Subcutaneous abdominal adipose tissue (tissue), 5 donors: ENCODE results near the gene PRUNE2.

Source experiments
- H3K27ac ChIP-seq: one replicate; pipeline ENCODE4 v1.7.0; 2013; ENCODE audit warnings: low read depth, mild to moderate bottlenecking, inconsistent platforms, low read length, moderate library complexity
- H3K27me3 ChIP-seq, 5 donors: one replicate each; pipeline ENCODE4 v1.7.0; 2013; ENCODE audit warnings: low read length in 5 of 5, inconsistent platforms in 1 of 5; ENCODE audit not compliant: control insufficient read depth in 5 of 5, insufficient read depth in 4 of 5
- H3K36me3 ChIP-seq, 5 donors: one replicate each; pipeline ENCODE4 v1.7.0; 2013; ENCODE audit warnings: low read length in 5 of 5; ENCODE audit not compliant: control insufficient read depth in 5 of 5, insufficient read depth in 5 of 5
- H3K4me1 ChIP-seq, 5 donors: one replicate each; pipeline ENCODE4 v1.7.0; 2013; ENCODE audit warnings: low read length in 5 of 5, mild to moderate bottlenecking in 3 of 5, moderate library complexity in 1 of 5; ENCODE audit not compliant: control insufficient read depth in 5 of 5, insufficient read depth in 5 of 5
- H3K4me3 ChIP-seq, 5 donors: one replicate each; pipeline ENCODE4 v1.7.0; 2013; ENCODE audit warnings: low read length in 5 of 5, low read depth in 1 of 5
- H3K9ac ChIP-seq, 5 donors: one replicate each; pipeline ENCODE4 v1.7.0; 2013; ENCODE audit warnings: low read length in 5 of 5, mild to moderate bottlenecking in 4 of 5, moderate library complexity in 3 of 5
- H3K9me3 ChIP-seq, 5 donors: one replicate each; pipeline ENCODE4 v1.7.0; 2013; ENCODE audit warnings: low read length in 5 of 5; ENCODE audit not compliant: control insufficient read depth in 5 of 5
- donor health status: healthy.
- donor health status: healthy.
- donor health status: healthy.
- donor health status: healthy.
- donor health status: healthy.

The PRUNE2 gene

GRCh38 chr9:76697081-76697480, 208.8 kb downstream of the PRUNE2 start:
- no peak overlapping the region for H3K27ac ChIP-seq
- peaks cover 0 to 5% (median 0%) of the 10 kb centered on the region in 5 donors for H3K27me3 ChIP-seq
- H3K36me3 ChIP-seq = no peaks in the 10 kb centered on the region
- H3K9ac ChIP-seq = no peak overlapping the region
- no peaks in the 10 kb centered on the region for H3K9me3 ChIP-seq
- H3K4me1 ChIP-seq = peaks cover 0 to 3% (median 0%) of the 10 kb centered on the region in 5 donors
- no peak overlapping the region for H3K4me3 ChIP-seq

DNA sequence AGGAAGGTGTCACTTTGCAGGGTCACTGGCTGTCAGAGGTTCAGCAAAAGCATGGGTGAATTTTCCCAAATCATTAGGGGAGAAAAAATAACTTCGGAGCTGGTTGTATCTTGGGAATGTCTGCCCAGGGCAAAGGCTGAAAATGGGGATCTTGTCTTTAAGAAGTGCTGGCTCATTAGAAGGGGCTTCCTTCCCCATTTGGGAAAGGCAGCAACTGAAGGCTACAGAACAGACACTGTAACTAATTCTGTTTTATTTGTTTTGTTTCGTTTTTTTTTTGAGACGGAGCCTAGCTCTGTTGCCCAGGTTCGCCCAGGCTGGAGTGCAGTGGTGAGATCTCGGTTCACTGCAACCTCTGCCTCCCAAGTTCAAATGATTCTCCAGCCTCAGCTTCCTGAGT, 212.0 kb downstream of the PRUNE2 start:
- Histone ChIP-seq H3K9me3 (no peaks in the 10 kb centered on the region), H3K4me1 (peaks cover 0 to 6% (median 2%) of the 10 kb centered on the region in 5 donors), H3K36me3 (no peaks in the 10 kb centered on the region), H3K27me3 (peaks cover 0 to 5% (median 3%) of the 10 kb centered on the region in 5 donors), H3K27ac (no peak overlapping the region), H3K9ac (no peak overlapping the region), H3K4me3 (no peak overlapping the region)

- no peak overlapping the region for H3K4me3 ChIP-seq
- H3K27ac ChIP-seq = no peak overlapping the region
- no peaks in the 10 kb centered on the region for H3K9me3 ChIP-seq
- H3K36me3 ChIP-seq = no peaks in the 10 kb centered on the region
- H3K27me3 ChIP-seq = peaks cover 0 to 5% (median 3%) of the 10 kb centered on the region in 5 donors
- H3K9ac ChIP-seq = no peak overlapping the region
- peaks cover 0 to 9% (median 5%) of the 10 kb centered on the region in 5 donors for H3K4me1 ChIP-seq
These were observed 213.3 kb downstream of the PRUNE2 start for GRCh38 chr9:76692458-76693129.

DNA sequence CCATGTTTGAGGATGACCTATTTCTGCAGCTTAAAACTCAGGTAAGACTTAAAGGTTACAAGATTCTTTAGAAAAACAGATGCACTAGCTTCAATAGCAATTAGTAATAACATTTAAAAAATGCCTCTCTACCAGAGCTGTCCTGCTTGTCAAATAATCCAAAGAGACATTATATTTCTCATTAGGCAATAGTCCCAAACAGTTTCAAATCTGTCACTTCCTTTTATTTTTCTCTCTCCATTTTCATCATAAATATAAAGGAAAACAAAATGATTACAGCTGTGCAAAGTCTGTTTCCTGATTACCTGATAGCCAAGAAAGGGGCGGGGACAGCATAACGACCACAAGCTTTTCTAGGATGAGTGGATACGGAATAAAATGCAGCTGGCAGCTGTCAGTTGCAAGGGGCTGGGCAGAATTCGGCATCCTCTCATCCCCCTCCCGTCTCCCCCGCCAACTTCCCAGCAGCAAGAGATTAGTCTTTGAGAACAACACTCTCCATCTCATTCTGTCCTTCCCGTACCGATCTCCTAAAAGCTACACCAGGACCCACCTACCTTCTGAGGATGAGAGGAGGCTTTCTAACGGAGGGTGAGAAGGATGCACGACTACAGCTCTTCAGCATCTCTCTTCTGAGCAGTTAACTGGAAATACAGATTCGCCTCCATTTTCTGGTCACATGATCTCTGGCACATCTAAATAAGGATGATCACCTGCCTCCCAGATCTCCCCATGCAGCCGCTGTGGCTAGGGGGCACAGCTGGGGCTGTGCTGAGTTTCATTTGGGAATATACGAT, 214.2 kb downstream of the PRUNE2 start:
- no peaks in the 10 kb centered on the region for H3K9me3 ChIP-seq
- H3K27ac ChIP-seq = no peak overlapping the region
- peak overlapping the region; percentile 4 to 56 (median 40) for H3K4me3 ChIP-seq
- peaks cover 0 to 5% (median 3%) of the 10 kb centered on the region in 5 donors for H3K27me3 ChIP-seq
- H3K4me1 ChIP-seq = peaks cover 0 to 9% (median 5%) of the 10 kb centered on the region in 5 donors
- no peak overlapping the region for H3K9ac ChIP-seq
- H3K36me3 ChIP-seq = no peaks in the 10 kb centered on the region

GRCh38 chr9:76690973-76691370, 214.9 kb downstream of the PRUNE2 start:
- Histone ChIP-seq H3K36me3 (no peaks in the 10 kb centered on the region), H3K9me3 (no peaks in the 10 kb centered on the region), H3K4me1 (peaks cover 0 to 9% (median 5%) of the 10 kb centered on the region in 5 donors), H3K27ac (no peak overlapping the region), H3K27me3 (peaks cover 0 to 5% (median 3%) of the 10 kb centered on the region in 5 donors), H3K4me3 (no peak overlapping the region), H3K9ac (no peak overlapping the region)

- no peaks in the 10 kb centered on the region for H3K36me3 ChIP-seq
- no peak overlapping the region for H3K27ac ChIP-seq
- H3K9ac ChIP-seq = no peak overlapping the region
- no peak overlapping the region for H3K4me3 ChIP-seq
- H3K27me3 ChIP-seq = peaks cover 0 to 5% (median 3%) of the 10 kb centered on the region in 5 donors
- peaks cover 0 to 9% (median 5%) of the 10 kb centered on the region in 5 donors for H3K4me1 ChIP-seq
- no peaks in the 10 kb centered on the region for H3K9me3 ChIP-seq
These were observed 215.5 kb downstream of the PRUNE2 start for GRCh38 chr9:76690246-76690972.

GRCh38 chr9:76688471-76689238, 217.3 kb downstream of the PRUNE2 start:
- H3K27ac ChIP-seq = no peak overlapping the region
- no peak overlapping the region for H3K9ac ChIP-seq

DNA sequence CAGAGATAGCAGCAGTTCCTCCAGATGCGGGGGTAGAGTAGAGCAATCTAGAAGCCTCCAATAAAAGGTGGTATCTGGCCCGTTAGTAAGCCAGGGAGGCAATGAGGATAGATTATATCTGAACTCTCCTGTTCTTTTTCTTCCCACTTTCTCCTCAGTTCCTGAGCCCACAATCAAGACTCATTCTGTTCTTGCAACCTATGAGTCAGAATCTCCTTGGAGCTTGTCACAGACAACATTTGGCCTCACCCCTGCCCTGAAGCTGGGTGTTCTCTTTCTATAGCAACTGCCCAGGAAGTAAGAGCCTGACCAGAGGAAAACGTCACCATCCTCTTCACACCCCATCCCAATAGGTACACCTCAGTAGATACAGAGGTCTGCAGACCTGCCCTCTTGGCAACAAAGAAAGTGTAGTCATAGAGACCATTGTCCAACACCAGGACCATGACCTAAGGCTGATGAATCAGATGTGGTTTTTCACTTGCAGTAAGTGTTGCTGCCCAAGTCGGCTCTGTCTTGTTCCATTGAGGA, 218.0 kb downstream of the PRUNE2 start:
- Histone ChIP-seq H3K27ac (no peak overlapping the region), H3K9me3 (no peaks in the 10 kb centered on the region), H3K27me3 (peaks cover 0 to 5% (median 3%) of the 10 kb centered on the region in 5 donors), H3K4me1 (peaks cover 0 to 9% (median 5%) of the 10 kb centered on the region in 5 donors), H3K4me3 (no peak overlapping the region), H3K9ac (no peak overlapping the region), H3K36me3 (no peaks in the 10 kb centered on the region)

More at GRCh38 chr9:76688471-76689238, 217.3 kb downstream of the PRUNE2 start:
- Histone ChIP-seq H3K9me3 (no peaks in the 10 kb centered on the region), H3K27me3 (peaks cover 0 to 5% (median 3%) of the 10 kb centered on the region in 5 donors), H3K4me3 (no peak overlapping the region), H3K4me1 (peaks cover 0 to 9% (median 5%) of the 10 kb centered on the region in 5 donors), H3K36me3 (no peaks in the 10 kb centered on the region)

- Histone ChIP-seq H3K27ac (no peak overlapping the region), H3K4me1 (peaks cover 0 to 8% (median 0%) of the 10 kb centered on the region in 5 donors), H3K4me3 (no peak overlapping the region), H3K9me3 (no peaks in the 10 kb centered on the region), H3K36me3 (no peaks in the 10 kb centered on the region), H3K27me3 (peaks cover 0 to under 1% (median 0%) of the 10 kb centered on the region in 5 donors), H3K9ac (no peak overlapping the region)
These were observed 219.2 kb downstream of the PRUNE2 start for GRCh38 chr9:76686756-76687155.
